ENCODE measurements around the gene COL17A1.

- no peak for TF ChIP-seq EZH2 (IDR thresholded peaks at IDR 0.05; ENCODE audit: borderline replicate concordance, low read depth, low read length, poor library complexity, severe bottlenecking)
- no peak for TF ChIP-seq CTCF (conservative IDR thresholded peaks at IDR 0.05; ENCODE audit: low read depth, low read length)
These were observed 18.2 kb downstream of the COL17A1 start for GRCh38 chr10:104067525-104067924.
